ENCODE data around the gene HRAS. TPM values are rescaled to one million over a fixed set of nuclear protein-coding genes. Genes with fewer than 3 reads are reported as not detected.
A peak's percentile ranks its signal among the peaks of the same experiment; 100 is the strongest.

Gene HRAS
- total and polyA plus RNA-seq, 10 donors, result 16.6 to 90.9 (median 31.2) TPM

GRCh38 chr11:499201-500076 lies 35.9 kb downstream of the HRAS start:
- DNase-seq, result no peak
- Histone ChIP-seq H3K27me3 (replicated peaks in 1 of 7) (no peaks in the 10 kb centered on the region), H3K4me3 (no peak overlapping the region), H3K9me3 (no peaks in the 10 kb centered on the region), H3K36me3 (peaks cover 11 to 79% (median 73%) of the 10 kb centered on the region in 6 donors), H3K27ac (no peak overlapping the region), H3K4me1 (peaks cover 8 to 38% (median 29%) of the 10 kb centered on the region in 6 donors)
- 94 to 98% (median 95%) methylated on average over 13 to 24 of the region's 24 CpGs for whole genome bisulfite sequencing, 5 donors
- TF ChIP-seq CTCF (IDR thresholded peaks at IDR 0.05 in 8 of 11, conservative IDR thresholded peaks at IDR 0.05 in 3 of 11) (no peak), POLR2A (IDR thresholded peaks at IDR 0.05) (no peak), POLR2AphosphoS5 (IDR thresholded peaks at IDR 0.05) (no peak)
- intact Hi-C loops (cut with DNase I; ENCODE audit: low total_unique reads), result no loop called here

- peaks cover 4 to 29% (median 20%) of the 10 kb centered on the region in 6 donors for H3K4me1 ChIP-seq
- H3K27me3 ChIP-seq (replicated peaks in 1 of 7), result no peaks in the 10 kb centered on the region
- WGBS, 5 donors, result 95 to 99% (median 97%) methylated on average over 14 to 39 of the region's 39 CpGs
- intact Hi-C loops (cut with DNase I; ENCODE audit: low total_unique reads), result no loop called here
- no peak overlapping the region for H3K27ac ChIP-seq
- no peak overlapping the region for H3K4me3 ChIP-seq
- H3K36me3 ChIP-seq, result peaks cover 11 to 88% (median 82%) of the 10 kb centered on the region in 6 donors
- TF ChIP-seq POLR2AphosphoS5 (IDR thresholded peaks at IDR 0.05) (peak in 1 of 3 donors; percentile 40), CTCF (IDR thresholded peaks at IDR 0.05 in 8 of 11, conservative IDR thresholded peaks at IDR 0.05 in 3 of 11) (no peak), POLR2A (IDR thresholded peaks at IDR 0.05) (no peak)
- no peak for DNase-seq
- no peaks in the 10 kb centered on the region for H3K9me3 ChIP-seq
Observed at GRCh38 chr11:498297-499181, 36.8 kb downstream of the HRAS start.

GRCh38 chr11:497565-498296 lies 37.6 kb downstream of the HRAS start:
- WGBS, 5 donors, result 95 to 98% (median 96%) methylated on average over 28 to 31 of the region's 31 CpGs
- peaks cover 1 to 21% (median 12%) of the 10 kb centered on the region in 6 donors for H3K4me1 ChIP-seq
- no peak overlapping the region for H3K27ac ChIP-seq
- peaks cover 11 to 96% (median 90%) of the 10 kb centered on the region in 6 donors for H3K36me3 ChIP-seq
- H3K9me3 ChIP-seq, result no peaks in the 10 kb centered on the region
- TF ChIP-seq POLR2AphosphoS5 (IDR thresholded peaks at IDR 0.05) (peak in 1 of 3 donors; percentile 12), POLR2A (IDR thresholded peaks at IDR 0.05) (no peak)
- DNase-seq, result no peak
- no peak overlapping the region for H3K4me3 ChIP-seq
- intact Hi-C loops (cut with DNase I; ENCODE audit: low total_unique reads), result no loop called here
- H3K27me3 ChIP-seq (replicated peaks in 1 of 7), result no peaks in the 10 kb centered on the region

All from spleen (tissue), 11 donors.